Esophagus muscularis mucosa (tissue), 4 donors: Measurements from ENCODE around the gene TMEM9B. TPM values are rescaled to one million over a fixed set of nuclear protein-coding genes. Genes with fewer than 3 reads are reported as not detected.
"Not testable (repeated sequence)": the region's sequence is repeated elsewhere in the genome, so short reads cannot be mapped to it uniquely, and the experiment has no call there.

ENCODE experiments used
- DNase-seq: peaks from one replicate; pipeline ENCODE4 v3.0.0-alpha.2; 2017; ENCODE audit errors: extremely low spot score
- H3K27ac ChIP-seq, 4 donors: fragments of 200-600 bp; sonication (generic); replicated peaks in 1 of 4; 1 replicate in 3 of 4; 2 replicates in 1 of 4; pipeline ENCODE4 v1.5.1; 2016 to 2019; ENCODE audit warnings: mild to moderate bottlenecking in 1 of 4
- H3K27me3 ChIP-seq, 4 donors: fragments of 200-600 bp; sonication (generic); one replicate each; pipeline versions ENCODE4 v1.5.1 to v1.6.0; 2016 to 2019
- H3K36me3 ChIP-seq, 4 donors: fragments of 200-600 bp; sonication (generic); one replicate each; pipeline ENCODE4 v1.5.1; 2016 to 2019
- H3K4me1 ChIP-seq, 4 donors: fragments of 200-600 bp; sonication (generic); one replicate each; pipeline ENCODE4 v1.5.1; 2016 to 2019
- H3K4me3 ChIP-seq, 4 donors: fragments of 200-600 bp; sonication (generic); 1 replicate in 2 of 4; 2 replicates in 2 of 4; pipeline ENCODE4 v1.5.1; 2016 to 2019; ENCODE audit warnings: mild to moderate bottlenecking in 4 of 4, moderate library complexity in 1 of 4
- H3K9me3 ChIP-seq, 4 donors: fragments of 200-600 bp; sonication (generic); 1 replicate in 3 of 4; 2 replicates in 1 of 4; pipeline ENCODE4 v1.5.1; 2016 to 2019
- EP300 ChIP-seq: sonication (generic); formaldehyde crosslinking; IDR thresholded peaks from one replicate; pipeline ENCODE4 v1.6.1; 2017; ENCODE audit warnings: antibody characterized with exemption
- POLR2A ChIP-seq: fragments of 450-650 bp; IDR thresholded peaks from one replicate; pipeline ENCODE4 v1.6.1; 2017; ENCODE audit warnings: antibody characterized with exemption, moderate library complexity, mild to moderate bottlenecking, low read depth
- POLR2AphosphoS5 ChIP-seq, 2 donors: sonication (generic); formaldehyde crosslinking; IDR thresholded peaks; one replicate each; pipeline ENCODE4 v1.6.1; 2017; ENCODE audit warnings: antibody characterized with exemption in 2 of 2
- WGBS: methylation state at CpG from one replicate; pipeline ENCODE4 v1.1.5; 2018; 5-methylcytosine and 5-hydroxymethylcytosine counted together
- intact Hi-C: fragments of 100-400 bp; cut with DNase I; formaldehyde crosslinking; loops from one replicate; pipeline ENCODE4 v1.15.1; 2023
- total RNA-seq, 4 donors: library from RNA; depleted of rRNA; stranded (reverse); fragments of >200 nt; gene quantifications; one replicate each; pipeline versions ENCODE4 v1.1.0 to v1.2.1, GENCODE V29; 2016
- TF ChIP-seq, protein P1 (sequence below), 3 experiments: fragments of 200-600 bp in 2 of 3; fragments of 450-650 bp in 1 of 3; sonication (generic) in 2 of 3; IDR thresholded peaks; one replicate each; pipeline ENCODE4 v1.5.1; 2017 to 2019; ENCODE audit warnings: antibody characterized with exemption in 3 of 3, mild to moderate bottlenecking in 2 of 3, moderate library complexity in 1 of 3

The TMEM9B gene
- total RNA-seq, 4 donors from 2014 or later, result 13.3 to 24.4 (median 20.5) TPM

DNA sequence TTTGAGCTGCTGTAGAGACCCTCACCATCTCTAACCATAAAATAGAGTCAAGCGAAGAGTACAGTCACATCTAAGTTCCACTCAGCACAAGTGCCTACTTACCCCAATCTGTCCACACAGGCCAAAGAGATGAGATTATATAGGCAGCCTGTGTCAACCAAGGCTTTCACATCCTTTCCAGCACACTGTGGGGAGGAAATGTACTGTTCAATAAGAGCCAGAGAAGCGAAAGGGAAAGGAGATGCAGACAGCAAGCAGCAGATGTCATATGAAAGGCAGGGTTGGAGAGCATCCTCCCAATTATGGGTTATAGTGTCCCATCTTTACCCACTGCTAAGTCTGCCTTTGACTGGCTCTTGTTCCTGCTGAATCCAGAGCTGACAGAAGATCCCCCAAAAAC lies 23.2 kb upstream of the TMEM9B start:
- Histone ChIP-seq H3K27me3 (no peaks in the 10 kb centered on the region), H3K36me3 (no peaks in the 10 kb centered on the region), H3K4me3 (no peak overlapping the region), H3K27ac (no peak overlapping the region), H3K9me3 (no peaks in the 10 kb centered on the region), H3K4me1 (no peaks in the 10 kb centered on the region)
- no peak for DNase-seq
- intact Hi-C loops, result no loop called here
- no peak for TF ChIP-seq POLR2AphosphoS5 (IDR thresholded peaks at IDR 0.05)
- 100% methylated on average over 2 of the region's 2 CpGs for WGBS

- WGBS, result 96% methylated on average over 6 of the region's 6 CpGs
- H3K36me3 ChIP-seq, intact Hi-C loops, H3K9me3 ChIP-seq, H3K27me3 ChIP-seq, H3K27ac ChIP-seq, DNase-seq, H3K4me1 ChIP-seq, H3K4me3 ChIP-seq: not testable (repeated sequence)
These were observed 22.5 kb upstream of the TMEM9B start for GRCh38 chr11:8986772-8987171.

DNA sequence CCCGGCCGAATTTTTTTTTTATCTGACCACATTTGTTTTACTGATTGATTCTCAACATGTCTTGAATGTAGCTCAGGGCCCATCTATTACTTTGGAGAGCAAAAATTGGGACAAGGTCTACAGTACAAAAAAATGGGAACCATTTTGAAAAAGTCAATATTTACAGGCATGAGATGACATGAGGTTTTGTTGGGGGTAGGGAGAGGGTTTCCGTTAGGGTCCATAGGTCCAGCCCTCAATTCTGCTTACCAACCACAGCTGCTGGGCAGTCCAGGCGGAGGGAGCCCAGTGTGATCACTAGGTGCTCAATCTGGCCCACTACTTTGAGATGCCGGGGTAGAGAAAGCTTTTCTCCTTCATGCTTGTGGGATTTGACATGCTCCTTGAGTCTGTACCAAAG lies 21.2 kb upstream of the TMEM9B start:
- Histone ChIP-seq H3K4me1 (no peaks in the 10 kb centered on the region), H3K9me3 (no peaks in the 10 kb centered on the region), H3K27ac (no peak overlapping the region), H3K27me3 (no peaks in the 10 kb centered on the region), H3K4me3 (no peak overlapping the region), H3K36me3 (no peaks in the 10 kb centered on the region)
- no peak for TF ChIP-seq POLR2AphosphoS5 (IDR thresholded peaks at IDR 0.05)
- no peak for TF ChIP-seq POLR2A
- TF ChIP-seq, protein P1, sequence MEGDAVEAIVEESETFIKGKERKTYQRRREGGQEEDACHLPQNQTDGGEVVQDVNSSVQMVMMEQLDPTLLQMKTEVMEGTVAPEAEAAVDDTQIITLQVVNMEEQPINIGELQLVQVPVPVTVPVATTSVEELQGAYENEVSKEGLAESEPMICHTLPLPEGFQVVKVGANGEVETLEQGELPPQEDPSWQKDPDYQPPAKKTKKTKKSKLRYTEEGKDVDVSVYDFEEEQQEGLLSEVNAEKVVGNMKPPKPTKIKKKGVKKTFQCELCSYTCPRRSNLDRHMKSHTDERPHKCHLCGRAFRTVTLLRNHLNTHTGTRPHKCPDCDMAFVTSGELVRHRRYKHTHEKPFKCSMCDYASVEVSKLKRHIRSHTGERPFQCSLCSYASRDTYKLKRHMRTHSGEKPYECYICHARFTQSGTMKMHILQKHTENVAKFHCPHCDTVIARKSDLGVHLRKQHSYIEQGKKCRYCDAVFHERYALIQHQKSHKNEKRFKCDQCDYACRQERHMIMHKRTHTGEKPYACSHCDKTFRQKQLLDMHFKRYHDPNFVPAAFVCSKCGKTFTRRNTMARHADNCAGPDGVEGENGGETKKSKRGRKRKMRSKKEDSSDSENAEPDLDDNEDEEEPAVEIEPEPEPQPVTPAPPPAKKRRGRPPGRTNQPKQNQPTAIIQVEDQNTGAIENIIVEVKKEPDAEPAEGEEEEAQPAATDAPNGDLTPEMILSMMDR (IDR thresholded peaks at IDR 0.05), result no peak
- intact Hi-C loops, result no loop called here
- 93% methylated on average over 5 of the region's 5 CpGs for WGBS
- DNase-seq, result no peak

GRCh38 chr11:8983552-8983951 lies 19.3 kb upstream of the TMEM9B start:
- no peaks in the 10 kb centered on the region for H3K4me1 ChIP-seq
- H3K9me3 ChIP-seq, result no peaks in the 10 kb centered on the region
- no peak for DNase-seq
- WGBS, result 86% methylated on average over 2 of the region's 2 CpGs
- intact Hi-C loops, result no loop called here
- no peaks in the 10 kb centered on the region for H3K36me3 ChIP-seq
- H3K27me3 ChIP-seq, result no peaks in the 10 kb centered on the region
- no peak overlapping the region for H3K27ac ChIP-seq
- no peak overlapping the region for H3K4me3 ChIP-seq
- TF ChIP-seq, protein P1 (IDR thresholded peaks at IDR 0.05), result no peak
- TF ChIP-seq EP300, result no peak
- no peak for TF ChIP-seq POLR2AphosphoS5 (IDR thresholded peaks at IDR 0.05)
- TF ChIP-seq POLR2A, result no peak

DNA sequence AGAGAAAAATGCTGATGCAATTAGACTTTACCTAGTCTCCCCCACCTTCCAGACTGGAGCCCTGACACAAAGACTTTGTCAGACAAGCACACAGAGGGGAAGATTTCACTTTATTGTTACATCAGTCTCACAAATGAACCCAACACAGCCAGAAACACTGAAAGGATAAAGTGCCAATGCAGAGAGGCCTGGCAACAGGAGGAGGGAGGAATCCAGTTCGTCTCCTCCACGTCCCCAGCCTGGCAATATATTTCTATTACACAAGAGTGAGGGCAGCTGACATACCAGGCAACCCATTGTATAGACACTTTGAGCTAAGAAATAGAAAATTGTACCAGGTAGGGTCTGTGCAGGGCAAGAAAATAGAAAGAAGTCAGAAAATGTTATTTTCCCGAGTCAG lies 16.2 kb upstream of the TMEM9B start:
- Histone ChIP-seq H3K4me3 (no peak overlapping the region), H3K4me1 (no peaks in the 10 kb centered on the region), H3K9me3 (no peaks in the 10 kb centered on the region), H3K36me3 (no peaks in the 10 kb centered on the region), H3K27me3 (no peaks in the 10 kb centered on the region), H3K27ac (no peak overlapping the region)
- intact Hi-C loops, result no loop called here
- TF ChIP-seq, protein P1 (IDR thresholded peaks at IDR 0.05), result no peak
- TF ChIP-seq POLR2A, result no peak
- TF ChIP-seq POLR2AphosphoS5 (IDR thresholded peaks at IDR 0.05), result no peak
- 71% methylated on average over 3 of the region's 3 CpGs for WGBS
- no peak for DNase-seq

GRCh38 chr11:8979365-8979764 lies 15.1 kb upstream of the TMEM9B start:
- not testable (repeated sequence) for DNase-seq
- 94% methylated on average over 5 of the region's 7 CpGs for WGBS

More at GRCh38 chr11:8979365-8979764, 15.1 kb upstream of the TMEM9B start:
- H3K4me3 ChIP-seq, H3K4me1 ChIP-seq, H3K27me3 ChIP-seq, intact Hi-C loops, H3K9me3 ChIP-seq, H3K36me3 ChIP-seq, H3K27ac ChIP-seq: not testable (repeated sequence)
